ENCODE results near the gene NRG4.

The NRG4 gene

DNA sequence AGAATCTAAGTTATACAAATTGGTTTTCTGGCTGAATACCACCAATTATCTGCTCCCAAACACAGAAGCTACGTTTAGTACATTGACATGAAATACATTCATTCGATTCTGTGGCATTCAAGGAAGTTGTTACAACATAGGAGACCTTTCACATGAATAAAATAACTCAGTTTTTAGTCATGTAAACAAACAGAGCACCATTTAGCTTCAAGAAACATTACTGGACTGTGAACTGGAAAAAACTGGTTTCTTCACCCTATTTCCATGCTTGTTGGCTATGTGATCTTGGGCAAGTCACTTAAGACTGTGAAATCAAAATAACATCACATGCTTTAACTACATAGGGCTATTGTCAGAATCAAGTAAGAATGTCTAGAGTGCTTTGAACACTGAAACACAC lies 46.2 kb downstream of the NRG4 start:
- no peak overlapping the region for H3K4me3 ChIP-seq (ENCODE audit: low read length)
- no peak for TF ChIP-seq ZNF274 (IDR thresholded peaks at IDR 0.05; ENCODE audit: low read depth, low read length)

DNA sequence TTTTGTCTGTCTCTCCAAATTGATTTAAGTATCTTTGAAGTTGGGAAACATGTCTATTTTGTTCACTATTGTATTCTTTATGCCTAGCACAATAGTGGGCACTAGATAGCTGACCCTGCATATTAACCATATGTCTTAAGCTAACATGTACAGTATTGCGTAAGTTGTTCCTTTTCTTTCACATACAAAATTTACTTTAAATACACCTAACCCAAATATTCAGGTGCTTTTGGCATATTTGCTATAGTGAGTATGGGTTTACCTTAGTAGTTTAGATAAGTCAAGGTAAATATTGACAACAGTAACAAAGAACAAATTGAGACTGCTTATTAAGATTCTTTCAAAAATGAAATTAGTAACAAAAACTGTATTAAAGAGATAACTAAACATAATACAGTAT lies 50.9 kb downstream of the NRG4 start:
- H3K4me3 ChIP-seq (ENCODE audit: low read length), result no peak overlapping the region
- no peak for TF ChIP-seq ZNF274 (IDR thresholded peaks at IDR 0.05; ENCODE audit: low read depth, low read length)

DNA sequence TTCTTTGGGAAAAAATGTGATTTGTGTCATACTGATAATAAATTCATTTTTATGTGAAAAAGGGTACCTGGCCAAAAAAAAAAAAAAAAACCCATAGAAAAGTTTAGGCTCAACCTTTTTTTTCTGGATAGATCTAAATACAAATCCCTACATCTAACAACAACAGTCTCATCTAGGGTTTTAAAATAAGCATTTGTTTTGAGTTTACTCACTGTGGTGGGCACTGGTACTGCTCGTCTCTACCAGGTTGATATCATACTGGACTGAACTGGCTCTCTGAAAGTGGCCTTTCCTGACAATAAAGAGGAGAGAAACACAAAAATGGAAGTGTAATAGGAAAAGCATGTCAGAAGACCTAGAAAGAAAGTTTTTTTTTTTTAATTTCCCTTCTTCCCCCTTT lies 56.5 kb downstream of the NRG4 start:
- no peak for TF ChIP-seq ZNF274 (IDR thresholded peaks at IDR 0.05; ENCODE audit: low read depth, low read length)
- H3K4me3 ChIP-seq (ENCODE audit: low read length), result no peak overlapping the region

DNA sequence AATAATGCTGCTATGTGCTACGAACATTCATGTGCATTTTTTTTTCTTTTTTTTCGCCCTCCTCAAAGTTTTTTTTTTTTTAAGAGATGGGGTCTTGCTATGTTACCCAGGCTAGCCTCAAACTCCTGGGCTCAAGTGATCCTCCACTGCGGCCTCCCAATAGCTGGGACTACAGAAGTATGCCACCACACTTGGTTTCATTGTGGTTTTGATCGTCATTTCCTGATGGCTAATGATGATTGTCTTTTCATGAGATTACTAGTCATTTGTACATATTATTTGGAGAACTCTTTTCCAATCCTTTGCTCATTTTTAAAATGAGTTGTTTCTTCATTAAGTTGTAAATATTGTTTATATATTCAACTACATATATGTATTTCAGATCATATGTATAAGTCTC lies 59.7 kb downstream of the NRG4 start:
- H3K4me3 ChIP-seq (ENCODE audit: low read length), result no peak overlapping the region
- no peak for TF ChIP-seq ZNF274 (IDR thresholded peaks at IDR 0.05; ENCODE audit: low read depth, low read length)

DNA sequence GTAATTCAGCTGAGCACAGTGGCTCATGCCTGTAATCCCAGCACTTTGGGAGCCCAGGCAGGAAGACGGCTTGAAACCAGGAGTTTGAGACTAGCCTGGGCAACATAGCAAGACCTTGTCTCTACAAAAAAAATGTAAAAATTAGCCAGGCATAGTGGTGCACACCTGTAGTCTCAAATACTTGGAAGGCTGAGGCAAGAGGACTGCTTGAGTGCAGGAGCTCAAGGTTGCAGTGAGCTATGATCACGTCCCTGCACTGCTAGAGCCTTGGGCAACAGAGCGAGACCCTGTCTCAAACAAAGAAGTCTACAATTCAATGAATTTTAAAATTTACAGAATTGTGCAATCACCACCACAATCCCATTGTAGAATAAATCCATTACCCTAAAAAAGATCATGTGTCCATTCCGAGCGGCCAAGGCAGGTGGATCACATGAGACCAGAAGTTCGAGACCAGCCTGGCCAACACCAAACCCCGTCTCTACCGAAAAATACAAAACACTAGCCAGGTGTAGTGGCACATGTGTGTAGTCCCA lies 63.4 kb downstream of the NRG4 start:
- H3K4me3 ChIP-seq (ENCODE audit: low read length), result no peak overlapping the region
- no peak for TF ChIP-seq ZNF274 (IDR thresholded peaks at IDR 0.05; ENCODE audit: low read depth, low read length)

DNA sequence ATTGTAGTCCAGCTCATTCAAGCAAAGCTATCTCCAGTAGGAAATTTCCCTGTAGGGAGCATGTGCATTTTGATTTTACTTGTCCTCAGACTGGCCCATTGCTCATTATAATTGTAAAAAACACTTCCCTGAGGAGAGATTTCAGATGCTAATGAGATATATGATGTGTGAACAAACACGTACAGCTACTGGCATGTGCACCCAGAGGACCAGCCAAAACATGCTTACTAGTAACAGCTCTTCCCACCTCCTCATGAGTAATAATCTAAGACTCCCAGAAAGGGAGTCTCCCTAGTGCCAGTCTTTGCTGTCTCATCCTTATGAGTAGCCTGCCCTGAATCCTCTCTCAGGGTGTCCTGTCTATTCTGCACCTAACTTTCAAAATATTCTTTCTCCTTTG lies 65.1 kb downstream of the NRG4 start:
- no peak for TF ChIP-seq ZNF274 (IDR thresholded peaks at IDR 0.05; ENCODE audit: low read depth, low read length)
- H3K4me3 ChIP-seq (ENCODE audit: low read length), result no peak overlapping the region

DNA sequence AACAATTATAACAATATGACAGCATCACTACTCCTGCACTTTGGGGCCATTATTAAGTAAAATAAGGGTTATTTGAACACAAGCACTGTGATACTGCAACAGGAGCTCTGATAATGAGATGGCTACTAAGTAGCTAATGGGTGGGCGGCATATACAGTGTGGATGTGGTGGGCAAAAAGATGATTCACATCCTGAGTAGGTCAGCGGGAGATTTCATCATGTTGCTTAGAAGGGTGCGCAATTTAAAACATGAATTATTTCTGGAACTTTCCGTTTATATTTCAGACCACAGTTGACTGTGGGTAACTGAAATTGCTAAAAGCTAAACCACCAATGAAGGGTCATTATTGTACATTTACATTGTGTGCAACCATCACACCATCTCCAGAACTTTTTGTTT lies 66.3 kb downstream of the NRG4 start:
- no peak for TF ChIP-seq ZNF274 (IDR thresholded peaks at IDR 0.05; ENCODE audit: low read depth, low read length)

DNA sequence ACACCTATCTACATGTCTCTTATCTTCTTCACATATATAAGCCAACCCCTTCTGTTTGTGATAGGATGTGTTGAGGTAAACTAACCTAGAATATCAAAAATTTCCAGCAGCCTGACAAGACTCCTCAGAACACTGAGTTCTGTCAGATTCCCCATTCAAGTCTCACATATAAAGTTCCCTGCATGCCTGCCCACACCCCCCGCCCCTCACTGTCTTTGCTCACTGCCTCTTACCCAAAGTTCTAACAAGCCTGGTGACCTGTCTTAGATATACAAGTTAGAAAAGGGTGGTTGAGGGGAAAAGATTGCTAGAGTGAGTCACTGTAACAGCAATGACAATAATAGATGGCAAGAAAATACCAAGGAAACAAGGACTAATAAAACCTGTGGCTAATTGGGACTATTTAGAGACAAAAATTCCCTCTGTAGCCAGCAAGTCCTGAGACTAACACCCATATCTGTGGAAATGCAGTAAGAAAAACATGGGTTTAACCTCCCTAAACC lies 68.5 kb downstream of the NRG4 start:
- no peak for TF ChIP-seq ZNF274 (IDR thresholded peaks at IDR 0.05; ENCODE audit: low read depth, low read length)

More for the DNA sequence above, 66.3 kb downstream of the NRG4 start:
- no peak overlapping the region for H3K4me3 ChIP-seq (ENCODE audit: low read length)

DNA sequence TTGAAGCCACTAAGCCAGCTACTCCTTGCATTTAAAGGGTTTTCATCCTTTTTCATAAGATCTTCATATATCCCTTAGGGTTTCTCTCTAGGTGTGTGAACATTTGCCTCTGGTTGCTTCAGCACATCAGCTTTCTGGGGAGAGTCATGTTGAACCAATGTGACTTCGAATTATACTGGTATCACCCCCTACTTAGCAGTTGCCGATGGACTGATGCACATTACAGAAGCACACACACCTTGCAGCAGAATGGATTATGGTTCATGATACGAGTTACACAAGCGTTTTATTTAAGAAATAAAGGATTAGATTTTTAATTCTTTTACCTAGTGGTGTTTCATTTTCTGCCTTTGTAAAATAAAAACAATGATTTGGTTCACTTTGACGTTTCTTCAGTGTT lies 69.0 kb downstream of the NRG4 start:
- no peak overlapping the region for H3K4me3 ChIP-seq (ENCODE audit: low read length)
- TF ChIP-seq ZNF274 (IDR thresholded peaks at IDR 0.05; ENCODE audit: low read depth, low read length), result no peak

More for the DNA sequence above, 68.5 kb downstream of the NRG4 start:
- H3K4me3 ChIP-seq (ENCODE audit: low read length), result no peak overlapping the region

DNA sequence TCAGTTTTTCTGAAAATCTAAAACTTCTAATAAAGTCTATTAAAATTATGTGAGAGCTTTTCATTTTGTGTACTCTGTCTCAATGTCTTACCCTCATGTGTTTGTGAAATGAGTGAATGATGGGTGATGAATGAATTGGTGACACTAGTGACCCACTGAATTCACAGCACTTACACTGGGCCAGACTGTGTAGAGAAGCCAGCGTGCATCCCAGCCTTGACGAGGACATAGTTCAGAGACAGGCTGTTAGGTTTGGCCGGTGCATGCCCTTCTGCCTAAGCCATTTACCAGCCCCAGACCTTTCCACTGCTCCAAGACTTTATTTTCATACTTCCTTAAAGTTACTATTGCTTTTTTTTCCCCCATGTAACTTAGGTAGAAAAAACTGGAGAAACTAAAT lies 69.8 kb downstream of the NRG4 start:
- TF ChIP-seq ZNF274 (IDR thresholded peaks at IDR 0.05; ENCODE audit: low read depth, low read length), result no peak
- H3K4me3 ChIP-seq (ENCODE audit: low read length), result no peak overlapping the region

DNA sequence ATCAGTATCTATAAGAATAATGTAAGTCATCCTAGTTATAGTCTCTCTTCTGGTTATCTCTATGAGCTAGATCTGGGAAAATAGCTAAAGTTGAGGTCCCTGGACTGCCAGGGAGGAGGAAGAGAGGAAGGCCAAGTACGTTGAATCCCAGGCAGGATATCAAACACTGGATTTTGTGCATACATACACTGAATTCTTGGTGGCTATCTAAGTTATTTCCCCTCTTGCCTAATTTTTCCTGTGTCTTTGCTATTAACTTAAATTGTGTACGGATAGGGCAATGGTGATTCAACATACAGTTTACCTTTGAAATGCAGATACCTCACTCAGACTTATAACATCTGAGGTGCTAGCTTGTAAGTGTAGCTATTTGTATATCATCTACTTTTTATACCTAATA lies 81.4 kb downstream of the NRG4 start:
- TF ChIP-seq ZNF274 (IDR thresholded peaks at IDR 0.05; ENCODE audit: low read depth, low read length), result no peak

DNA sequence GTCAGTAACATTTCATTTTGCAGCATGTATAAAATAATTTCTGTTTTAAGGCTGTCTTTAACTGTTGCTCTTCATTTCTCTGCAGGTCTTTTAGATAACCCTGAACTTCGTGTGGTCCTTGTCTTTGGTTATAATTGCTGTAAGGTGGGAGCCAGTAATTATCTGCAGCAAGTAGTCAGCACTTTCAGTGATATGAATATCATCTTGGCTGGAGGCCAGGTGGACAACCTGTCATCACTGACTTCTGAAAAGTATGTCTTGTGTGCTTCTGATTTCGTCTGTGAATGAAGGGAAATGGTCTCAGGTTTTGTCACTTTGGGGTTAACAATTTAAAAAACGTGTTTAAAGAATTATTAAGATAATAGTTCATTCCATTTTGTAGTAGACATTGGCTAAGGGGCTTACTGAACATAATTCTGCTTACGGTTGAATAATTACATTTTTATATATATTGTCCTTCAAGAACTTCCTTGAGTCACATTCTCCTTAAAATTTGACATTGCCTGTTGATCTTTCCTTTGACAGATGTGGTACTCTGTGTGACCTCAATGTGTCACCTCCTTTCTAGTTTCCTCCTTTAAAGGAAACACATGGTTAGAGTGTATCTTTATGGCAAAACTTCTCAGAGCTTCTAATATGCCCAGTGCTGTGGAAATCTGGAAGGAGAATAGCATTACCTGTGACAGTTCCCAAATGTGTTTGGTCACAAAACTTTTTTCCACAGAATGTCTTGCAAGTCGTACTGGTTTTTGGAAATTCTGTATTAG lies 82.2 kb downstream of the NRG4 start:
- no peak overlapping the region for H3K4me3 ChIP-seq (ENCODE audit: low read length)
- no peak for TF ChIP-seq ZNF274 (IDR thresholded peaks at IDR 0.05; ENCODE audit: low read depth, low read length)

More for the DNA sequence above, 81.4 kb downstream of the NRG4 start:
- no peak overlapping the region for H3K4me3 ChIP-seq (ENCODE audit: low read length)

DNA sequence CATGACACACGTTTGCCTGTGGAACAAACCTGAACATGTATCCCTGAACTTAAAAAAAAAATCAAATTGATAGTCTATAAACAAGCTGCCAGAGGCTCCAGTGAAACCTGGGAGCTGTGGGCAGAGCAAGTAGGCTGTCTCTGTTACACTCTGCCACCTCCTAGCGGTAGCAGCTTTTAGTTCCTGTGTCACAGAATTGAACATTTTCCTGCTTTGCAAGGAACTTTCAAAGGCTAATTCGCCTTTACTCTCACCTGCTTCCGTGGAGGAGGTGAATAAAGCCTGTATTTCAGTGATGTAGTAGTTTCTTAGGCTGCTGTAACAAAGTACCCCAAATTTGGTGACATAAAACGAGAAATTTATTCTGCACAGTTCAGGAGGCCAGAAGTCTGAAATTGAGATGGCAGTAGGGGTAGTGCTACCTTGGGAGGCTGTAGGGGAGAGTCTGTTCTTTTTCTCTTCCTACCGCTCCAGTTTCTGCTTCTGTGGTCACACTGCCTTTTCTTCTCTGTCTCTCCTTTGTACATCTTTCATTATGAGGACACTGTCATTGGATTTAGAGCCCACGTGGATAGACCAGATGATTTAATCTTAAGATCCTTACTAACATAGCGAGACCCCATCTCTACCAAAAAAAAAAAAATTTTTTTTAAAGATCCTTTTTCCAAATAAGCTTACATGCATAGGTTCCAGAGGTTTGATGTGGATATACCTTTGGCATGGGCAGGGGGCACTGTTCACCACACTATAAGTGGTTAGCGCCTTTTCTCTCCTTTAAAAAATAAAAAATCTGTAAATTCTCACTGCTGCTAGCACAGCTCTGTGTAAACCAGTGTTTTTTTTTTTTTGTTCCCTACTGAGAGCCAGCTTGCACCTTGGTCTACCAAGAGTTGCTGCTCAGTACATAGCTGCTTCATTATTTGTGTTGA lies 83.3 kb downstream of the NRG4 start:
- H3K4me3 ChIP-seq (ENCODE audit: low read length), result no peak overlapping the region
- TF ChIP-seq ZNF274 (IDR thresholded peaks at IDR 0.05; ENCODE audit: low read depth, low read length), result no peak

DNA sequence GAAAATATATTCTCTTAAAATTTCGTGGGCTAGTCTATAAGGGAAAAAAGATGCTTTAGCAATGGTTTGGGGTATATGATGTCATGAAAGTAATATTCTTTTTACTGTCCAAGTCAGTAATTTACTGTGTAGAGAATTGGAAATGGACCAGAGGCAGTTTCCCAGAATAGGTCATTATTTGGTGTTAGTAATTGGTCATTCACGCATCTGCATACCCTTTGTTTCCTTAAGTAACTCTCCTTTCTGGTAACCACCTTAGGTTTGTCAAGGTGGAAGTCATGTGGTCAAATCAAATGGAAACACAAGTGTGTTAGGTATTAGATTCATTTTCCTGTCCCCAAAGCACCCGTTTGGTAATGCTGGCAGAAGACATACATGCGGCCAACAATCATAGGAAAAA lies 84.6 kb downstream of the NRG4 start:
- no peak overlapping the region for H3K4me3 ChIP-seq (ENCODE audit: low read length)
- no peak for TF ChIP-seq ZNF274 (IDR thresholded peaks at IDR 0.05; ENCODE audit: low read depth, low read length)

All from GM08714 (cell line).